HG02852 (cell line): ENCODE measurements around the gene PRKAG2.

Source experiments
- ATAC-seq: cut with Tn5 transposase; IDR thresholded peaks from one replicate; pipeline ENCODE4 v1.9.1; 2021; ENCODE audit warnings: mild to moderate bottlenecking, moderate library complexity; ENCODE audit not compliant: unreplicated experiment

Gene PRKAG2

DNA sequence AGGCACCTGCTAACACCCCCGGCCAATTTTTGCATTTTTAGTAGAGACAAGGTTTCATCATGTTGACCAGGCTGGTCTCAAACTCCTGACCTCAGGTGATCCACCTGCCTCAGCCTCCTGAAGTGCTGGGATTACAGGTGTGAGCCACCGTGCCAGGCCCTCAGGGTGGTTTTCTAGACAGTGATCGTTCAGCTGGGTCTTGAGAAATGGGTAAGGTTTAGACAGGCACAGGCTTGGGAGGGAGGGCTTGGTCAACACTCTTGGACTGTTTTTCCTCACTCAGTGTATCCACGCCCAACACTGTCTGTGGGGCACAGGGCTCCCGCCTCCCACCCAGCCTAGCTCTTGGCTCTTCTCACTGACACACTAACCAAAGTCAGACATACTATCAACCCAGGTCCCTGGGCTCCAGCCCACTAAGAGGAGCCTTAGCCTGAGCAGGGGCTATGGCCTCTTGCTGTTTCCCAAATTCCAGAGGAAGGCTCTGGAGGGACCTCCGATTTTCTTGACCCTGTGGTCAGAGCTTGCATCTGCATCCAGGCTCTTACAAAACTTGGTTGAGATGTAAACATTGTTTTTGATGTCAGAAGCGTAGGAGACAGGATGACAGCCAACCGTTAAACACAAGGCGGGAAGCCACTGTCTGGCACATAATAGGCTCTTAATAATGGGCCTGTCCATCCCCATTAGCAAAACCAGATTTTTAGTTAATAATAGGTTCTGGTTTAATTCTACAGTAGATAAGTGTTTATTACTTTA is 143.9 kb downstream of the PRKAG2 start:
- ATAC-seq, result no peak

DNA sequence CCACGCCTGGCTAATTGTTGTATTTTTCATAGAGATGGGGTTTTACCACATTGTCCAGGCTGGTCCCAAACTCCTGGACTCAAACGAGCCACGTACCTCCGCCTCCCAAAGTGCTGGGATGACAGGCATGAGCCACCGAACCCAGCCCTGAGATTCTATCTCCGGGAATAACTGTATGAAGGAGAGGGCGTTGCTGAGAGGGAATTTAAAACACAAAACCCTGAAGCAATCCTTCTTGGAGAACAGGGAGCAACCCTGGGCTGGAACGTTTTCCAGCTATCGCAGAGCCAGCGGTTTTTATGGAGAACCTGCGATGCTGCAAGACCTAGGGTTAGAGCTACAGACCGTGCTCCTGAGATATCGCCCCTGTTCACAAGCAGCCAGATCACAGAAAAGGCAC is 144.6 kb downstream of the PRKAG2 start:
- no peak for ATAC-seq

GRCh38 chr7:151731022-151731441 is 145.9 kb downstream of the PRKAG2 start:
- ATAC-seq, result no peak

DNA sequence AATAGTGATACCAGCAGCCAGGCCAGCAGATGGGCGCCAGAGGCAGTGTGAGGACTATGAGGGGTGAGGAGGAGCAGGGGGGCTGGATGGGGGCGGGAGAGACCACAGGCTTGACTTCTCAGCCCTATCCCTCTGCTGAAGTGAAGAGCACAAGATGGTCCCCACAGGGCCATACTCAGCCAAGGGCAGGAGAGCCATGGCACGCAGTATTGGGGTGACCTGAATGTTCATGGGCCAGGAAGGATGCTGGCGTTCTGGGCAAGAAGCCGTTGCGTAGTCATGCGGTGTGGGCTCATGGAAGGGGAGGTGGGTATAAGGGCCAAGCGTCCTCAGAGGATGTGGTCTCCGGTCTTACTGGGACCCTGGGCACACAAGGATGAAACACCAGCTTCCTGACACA is 146.3 kb downstream of the PRKAG2 start:
- no peak for ATAC-seq

GRCh38 chr7:151729521-151729921 is 147.4 kb downstream of the PRKAG2 start:
- no peak for ATAC-seq

GRCh38 chr7:151728746-151729145 is 148.2 kb downstream of the PRKAG2 start:
- no peak for ATAC-seq

- no peak for ATAC-seq
Observed at GRCh38 chr7:151728286-151728660, 148.6 kb downstream of the PRKAG2 start.

DNA sequence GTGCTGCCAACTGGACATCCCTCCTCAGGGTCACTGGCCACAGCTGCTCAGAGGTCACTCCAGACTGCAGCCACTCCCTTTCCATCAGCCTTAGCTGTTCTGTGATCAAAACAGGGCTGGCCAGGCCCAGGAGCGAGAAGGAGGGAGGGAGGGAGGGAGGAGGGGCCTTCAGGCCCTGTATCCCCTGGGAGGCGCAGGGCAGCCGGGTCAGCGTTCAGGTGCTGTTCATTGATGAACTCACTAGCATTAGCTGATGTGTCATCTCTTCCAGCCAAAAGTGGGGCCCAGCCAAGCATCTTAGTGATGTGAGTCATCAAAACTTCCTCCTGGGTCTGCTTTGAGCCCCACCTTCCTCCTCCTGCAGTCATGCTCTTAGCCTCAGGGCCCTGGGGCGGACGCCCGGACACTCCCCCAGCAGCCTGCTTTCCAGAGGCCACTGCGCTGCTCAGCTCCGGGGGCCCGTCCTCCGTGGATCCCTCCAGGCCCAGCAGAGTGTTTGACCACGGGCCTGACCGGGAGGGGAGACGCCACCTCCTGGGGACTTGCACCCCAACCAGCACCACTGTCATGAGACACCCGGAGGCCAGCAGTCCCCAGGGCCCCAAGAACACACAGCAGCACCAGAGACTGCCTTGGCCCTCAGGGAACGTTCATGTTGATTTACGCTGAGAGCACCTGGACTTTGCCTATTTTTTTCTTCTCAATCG is 149.2 kb downstream of the PRKAG2 start:
- ATAC-seq, result peak; percentile 78

GRCh38 chr7:151726652-151727578 is 150.0 kb downstream of the PRKAG2 start:
- ATAC-seq, result no peak

GRCh38 chr7:151725844-151726651 is 150.9 kb downstream of the PRKAG2 start:
- ATAC-seq, result no peak

DNA sequence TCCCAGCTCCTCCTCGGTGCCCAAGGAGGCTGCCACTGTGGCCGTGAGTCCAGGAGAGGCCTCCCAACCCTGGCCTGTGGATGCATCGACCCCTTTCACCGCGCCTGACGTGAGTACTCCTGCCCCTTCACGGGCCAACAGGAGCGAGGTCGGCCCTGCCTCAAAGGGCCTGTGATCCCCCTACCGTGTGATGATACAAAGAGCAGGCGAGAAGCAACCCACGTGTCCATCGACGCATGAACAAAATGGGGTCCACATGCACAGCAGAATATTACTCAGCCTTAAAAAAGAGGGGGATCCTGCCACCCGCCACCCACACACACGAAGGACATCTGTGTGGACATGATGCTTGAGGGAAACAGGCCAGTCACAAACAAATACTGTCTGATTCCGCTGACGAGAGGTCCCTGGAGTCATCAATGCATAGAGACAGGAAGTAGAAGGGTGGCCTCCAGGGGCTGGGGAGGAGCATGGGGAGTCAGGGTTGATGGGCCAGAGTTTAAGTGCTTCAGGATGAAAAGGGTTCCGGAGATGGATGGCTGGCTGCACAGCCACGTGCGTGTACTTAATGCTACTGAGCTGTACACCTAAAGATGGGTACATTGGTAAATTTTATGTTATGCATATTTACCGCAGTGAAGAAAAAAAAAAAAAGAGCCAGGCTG is 151.9 kb downstream of the PRKAG2 start:
- no peak for ATAC-seq

- no peak for ATAC-seq
Observed at GRCh38 chr7:151724250-151724915, 152.5 kb downstream of the PRKAG2 start.

DNA sequence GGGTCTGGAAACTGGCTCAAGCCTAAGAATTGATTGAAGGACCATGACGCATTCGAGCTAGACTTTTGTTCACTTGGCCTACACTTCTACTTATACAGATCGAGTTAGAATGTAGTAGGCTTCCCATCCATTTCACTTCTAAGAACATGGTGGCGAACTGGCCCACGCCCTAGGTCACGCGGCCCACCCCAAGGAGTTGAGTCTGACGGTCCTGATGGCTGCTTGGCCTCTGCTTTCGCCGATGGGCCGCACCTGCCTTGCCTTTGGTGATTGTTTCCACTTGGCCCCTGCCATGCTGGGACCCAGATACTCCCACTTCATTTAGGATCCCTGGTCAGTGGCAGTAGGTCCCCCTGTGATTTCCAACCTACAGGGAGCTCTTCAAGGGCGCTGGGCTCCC is 153.6 kb downstream of the PRKAG2 start:
- ATAC-seq, result no peak

DNA sequence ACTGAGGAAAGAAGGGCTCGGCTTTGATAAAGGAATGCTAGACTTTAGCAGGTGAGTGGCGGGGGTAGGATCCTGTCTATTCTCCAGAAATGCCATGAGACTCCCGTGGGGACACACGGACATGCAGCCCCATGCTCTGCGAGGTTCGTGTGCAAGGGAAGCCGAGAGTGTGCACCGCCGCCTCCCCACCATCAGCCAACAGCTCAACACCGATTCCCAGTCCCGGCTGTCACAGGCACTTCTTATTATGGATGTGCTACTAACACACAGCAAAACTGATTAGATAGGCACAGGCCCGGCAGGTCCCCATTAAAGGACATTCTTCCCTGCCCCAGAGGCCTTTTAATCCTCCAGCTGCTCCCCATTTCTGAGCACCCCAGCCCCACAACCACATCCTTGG is 154.4 kb downstream of the PRKAG2 start:
- no peak for ATAC-seq

DNA sequence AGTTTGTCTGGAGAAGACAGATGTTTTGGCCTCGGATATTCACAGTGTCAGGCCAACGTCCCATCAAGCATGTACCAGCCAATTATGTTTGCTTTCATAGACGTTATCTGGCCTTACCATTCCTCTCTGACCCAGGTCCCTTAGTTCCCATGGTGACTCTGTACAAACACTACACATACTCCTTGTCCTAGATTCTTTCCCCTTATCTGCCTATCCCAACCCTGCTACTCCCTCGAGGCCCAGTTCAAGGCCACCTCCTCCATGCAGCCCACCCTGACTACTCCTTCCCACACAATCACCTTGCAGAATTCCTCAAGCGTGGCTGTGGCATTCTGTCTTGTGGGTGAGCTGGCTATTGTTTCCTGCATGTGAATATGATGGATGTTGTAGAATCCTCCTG is 155.2 kb downstream of the PRKAG2 start:
- no peak for ATAC-seq

GRCh38 chr7:151721236-151721635 is 155.7 kb downstream of the PRKAG2 start:
- ATAC-seq, result no peak

DNA sequence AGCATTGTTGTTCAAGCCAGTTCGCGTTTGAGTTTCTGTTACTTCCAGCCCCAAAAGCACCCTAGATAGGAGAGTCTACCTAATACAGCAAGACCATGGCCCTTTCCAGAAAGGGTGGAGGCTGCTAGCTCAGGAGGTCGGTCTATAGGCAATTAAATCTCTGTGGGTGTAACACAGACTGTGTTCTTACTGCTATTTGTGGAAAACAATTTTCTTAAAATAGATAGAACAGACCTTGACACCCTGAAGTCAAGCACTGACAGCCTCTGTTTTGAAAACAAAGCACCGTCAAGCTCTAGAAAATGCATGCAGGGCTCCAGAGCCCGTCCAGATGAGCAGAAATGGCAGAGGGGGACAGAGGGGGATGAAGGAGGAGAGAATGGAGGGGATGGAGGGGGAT is 156.6 kb downstream of the PRKAG2 start:
- ATAC-seq, result no peak

DNA sequence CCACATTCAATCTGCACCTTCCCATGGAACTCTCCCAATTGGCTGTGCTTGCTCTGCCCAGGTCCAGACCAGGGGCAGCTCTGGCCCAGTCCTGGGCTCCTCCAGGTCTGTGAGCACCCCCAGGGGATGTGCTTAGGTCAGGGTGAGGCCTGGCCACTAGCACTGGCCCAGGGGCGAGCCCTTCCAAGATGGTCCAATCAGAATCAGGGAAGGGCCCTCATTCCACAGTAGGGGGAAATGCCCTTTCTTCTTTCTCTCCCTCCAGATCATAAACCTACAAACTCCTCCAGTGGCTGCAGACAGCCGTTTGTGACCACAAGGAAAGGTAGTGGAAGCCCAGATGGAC is 157.0 kb downstream of the PRKAG2 start:
- ATAC-seq, result no peak

- no peak for ATAC-seq
Observed at GRCh38 chr7:151719031-151719896, 157.7 kb downstream of the PRKAG2 start.
